Hepatocyte (in vitro differentiated cells): ENCODE results near the gene RGS6.

ENCODE experiments used
- EZH2 ChIP-seq: fragments of 200-600 bp; sonication (generic); IDR thresholded peaks from 2 replicates; pipeline ENCODE4 v1.6.1; 2016; ENCODE audit warnings: antibody characterized with exemption, mild to moderate bottlenecking, borderline replicate concordance
- TF ChIP-seq, protein P1 (sequence below): fragments of 200-600 bp; sonication (generic); IDR thresholded peaks from 2 replicates; pipeline ENCODE4 v1.5.1; 2016; ENCODE audit warnings: antibody characterized with exemption, mild to moderate bottlenecking; ENCODE audit not compliant: poor library complexity

DNA sequence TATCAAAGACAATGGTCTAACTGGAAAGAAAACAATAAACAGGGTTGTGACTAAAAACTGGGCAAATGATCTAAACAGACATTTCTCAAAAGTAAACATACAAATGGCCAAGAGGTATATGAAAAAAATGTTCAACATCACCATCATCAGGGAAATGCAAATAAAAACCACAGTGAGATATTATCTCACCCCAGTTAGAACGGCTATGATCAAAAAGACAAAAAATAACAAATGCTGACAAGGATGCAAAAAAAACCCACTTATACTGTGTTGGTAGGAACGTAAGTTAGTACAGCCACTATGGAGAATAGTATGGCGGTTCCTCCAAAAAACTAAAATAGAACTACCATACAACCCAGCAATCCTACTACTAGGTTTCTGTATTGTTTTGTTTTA lies 470.1 kb downstream of the RGS6 start:
- TF ChIP-seq, protein P1, sequence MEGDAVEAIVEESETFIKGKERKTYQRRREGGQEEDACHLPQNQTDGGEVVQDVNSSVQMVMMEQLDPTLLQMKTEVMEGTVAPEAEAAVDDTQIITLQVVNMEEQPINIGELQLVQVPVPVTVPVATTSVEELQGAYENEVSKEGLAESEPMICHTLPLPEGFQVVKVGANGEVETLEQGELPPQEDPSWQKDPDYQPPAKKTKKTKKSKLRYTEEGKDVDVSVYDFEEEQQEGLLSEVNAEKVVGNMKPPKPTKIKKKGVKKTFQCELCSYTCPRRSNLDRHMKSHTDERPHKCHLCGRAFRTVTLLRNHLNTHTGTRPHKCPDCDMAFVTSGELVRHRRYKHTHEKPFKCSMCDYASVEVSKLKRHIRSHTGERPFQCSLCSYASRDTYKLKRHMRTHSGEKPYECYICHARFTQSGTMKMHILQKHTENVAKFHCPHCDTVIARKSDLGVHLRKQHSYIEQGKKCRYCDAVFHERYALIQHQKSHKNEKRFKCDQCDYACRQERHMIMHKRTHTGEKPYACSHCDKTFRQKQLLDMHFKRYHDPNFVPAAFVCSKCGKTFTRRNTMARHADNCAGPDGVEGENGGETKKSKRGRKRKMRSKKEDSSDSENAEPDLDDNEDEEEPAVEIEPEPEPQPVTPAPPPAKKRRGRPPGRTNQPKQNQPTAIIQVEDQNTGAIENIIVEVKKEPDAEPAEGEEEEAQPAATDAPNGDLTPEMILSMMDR, result no peak
- TF ChIP-seq EZH2, result no peak
